K562 (cell line): Measurements from ENCODE around the gene SHISAL2B.

Experiments used
- TF ChIP-seq, protein P1 (sequence below): sonication (generic); formaldehyde crosslinking; IDR thresholded peaks from 2 replicates; pipeline ENCODE4 v1.8.0; 2022; ENCODE audit warnings: mild to moderate bottlenecking, missing genetic modification reagents, borderline replicate concordance
- TF ChIP-seq, protein P2 (sequence below): sonication (generic); formaldehyde crosslinking; IDR thresholded peaks from 2 replicates; pipeline ENCODE4 v1.9.0; 2022; ENCODE audit warnings: mild to moderate bottlenecking, missing genetic modification reagents
- TF ChIP-seq, protein P3 (sequence below), 3 experiments: IDR thresholded peaks in 2 of 3; conservative IDR thresholded peaks in 1 of 3; 2 replicates each; pipeline ENCODE4 v1.5.1; 2011 to 2012; ENCODE audit warnings: low read length in 3 of 3, mild to moderate bottlenecking in 3 of 3, control low read depth in 2 of 3, improper control_type of control experiment in 1 of 3, inconsistent platforms in 1 of 3, low read depth in 1 of 3, mixed read lengths in 1 of 3, moderate library complexity in 1 of 3; ENCODE audit not compliant: insufficient read depth in 2 of 3

DNA sequence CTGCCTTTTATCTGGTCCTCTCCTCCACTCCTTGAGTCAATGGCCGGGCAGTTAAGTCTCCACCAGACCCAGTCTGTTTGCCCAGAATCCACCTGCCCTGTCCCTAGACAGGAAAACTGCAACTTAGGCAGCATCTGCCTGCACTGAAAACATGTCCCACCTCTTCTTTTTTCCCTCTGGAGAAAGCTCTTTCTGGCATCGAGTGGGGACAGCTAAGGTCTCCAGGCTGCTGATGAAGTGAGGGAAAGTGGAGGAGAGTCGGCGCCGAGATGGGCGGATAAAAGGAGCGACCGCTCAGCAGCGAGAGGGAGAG, 243 bp upstream of the SHISAL2B start:
- TF ChIP-seq, protein P1, sequence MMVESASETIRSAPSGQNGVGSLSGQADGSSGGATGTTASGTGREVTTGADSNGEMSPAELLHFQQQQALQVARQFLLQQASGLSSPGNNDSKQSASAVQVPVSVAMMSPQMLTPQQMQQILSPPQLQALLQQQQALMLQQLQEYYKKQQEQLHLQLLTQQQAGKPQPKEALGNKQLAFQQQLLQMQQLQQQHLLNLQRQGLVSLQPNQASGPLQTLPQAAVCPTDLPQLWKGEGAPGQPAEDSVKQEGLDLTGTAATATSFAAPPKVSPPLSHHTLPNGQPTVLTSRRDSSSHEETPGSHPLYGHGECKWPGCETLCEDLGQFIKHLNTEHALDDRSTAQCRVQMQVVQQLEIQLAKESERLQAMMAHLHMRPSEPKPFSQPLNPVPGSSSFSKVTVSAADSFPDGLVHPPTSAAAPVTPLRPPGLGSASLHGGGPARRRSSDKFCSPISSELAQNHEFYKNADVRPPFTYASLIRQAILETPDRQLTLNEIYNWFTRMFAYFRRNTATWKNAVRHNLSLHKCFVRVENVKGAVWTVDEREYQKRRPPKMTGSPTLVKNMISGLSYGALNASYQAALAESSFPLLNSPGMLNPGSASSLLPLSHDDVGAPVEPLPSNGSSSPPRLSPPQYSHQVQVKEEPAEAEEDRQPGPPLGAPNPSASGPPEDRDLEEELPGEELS (CRISPR knock-in tag): no peak
- TF ChIP-seq, protein P2, sequence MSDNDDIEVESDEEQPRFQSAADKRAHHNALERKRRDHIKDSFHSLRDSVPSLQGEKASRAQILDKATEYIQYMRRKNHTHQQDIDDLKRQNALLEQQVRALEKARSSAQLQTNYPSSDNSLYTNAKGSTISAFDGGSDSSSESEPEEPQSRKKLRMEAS (CRISPR knock-in tag): no peak
- TF ChIP-seq, protein P3, sequence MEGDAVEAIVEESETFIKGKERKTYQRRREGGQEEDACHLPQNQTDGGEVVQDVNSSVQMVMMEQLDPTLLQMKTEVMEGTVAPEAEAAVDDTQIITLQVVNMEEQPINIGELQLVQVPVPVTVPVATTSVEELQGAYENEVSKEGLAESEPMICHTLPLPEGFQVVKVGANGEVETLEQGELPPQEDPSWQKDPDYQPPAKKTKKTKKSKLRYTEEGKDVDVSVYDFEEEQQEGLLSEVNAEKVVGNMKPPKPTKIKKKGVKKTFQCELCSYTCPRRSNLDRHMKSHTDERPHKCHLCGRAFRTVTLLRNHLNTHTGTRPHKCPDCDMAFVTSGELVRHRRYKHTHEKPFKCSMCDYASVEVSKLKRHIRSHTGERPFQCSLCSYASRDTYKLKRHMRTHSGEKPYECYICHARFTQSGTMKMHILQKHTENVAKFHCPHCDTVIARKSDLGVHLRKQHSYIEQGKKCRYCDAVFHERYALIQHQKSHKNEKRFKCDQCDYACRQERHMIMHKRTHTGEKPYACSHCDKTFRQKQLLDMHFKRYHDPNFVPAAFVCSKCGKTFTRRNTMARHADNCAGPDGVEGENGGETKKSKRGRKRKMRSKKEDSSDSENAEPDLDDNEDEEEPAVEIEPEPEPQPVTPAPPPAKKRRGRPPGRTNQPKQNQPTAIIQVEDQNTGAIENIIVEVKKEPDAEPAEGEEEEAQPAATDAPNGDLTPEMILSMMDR (IDR thresholded peaks at IDR 0.05 in 2 of 3, conservative IDR thresholded peaks at IDR 0.05 in 1 of 3; ENCODE audit: insufficient read depth in 2 of 3, low read depth in 1 of 3, low read length in 3 of 3): no peak
